Epithelial cell of alveolus of lung (primary cell): Measurements from ENCODE around the gene DESI2. TPM values are rescaled to one million over a fixed set of nuclear protein-coding genes. Genes with fewer than 3 reads are reported as not detected.

ENCODE experiments used
- total RNA-seq: library from RNA; depleted of rRNA; stranded (reverse); fragments of >200 nt; gene quantifications from 2 replicates; pipeline ENCODE4 v1.2.1, GENCODE V29; 2015

Gene DESI2
- 47.3 and 48.5 TPM in 2 replicates for total RNA-seq

GRCh38 chr1:244652623-244653438 lies at the start of gene DESI2:
Gene DESI2, plus strand, starts transcription at chr1:244653126. Its CDS starts 188 bp downstream, at chr1:244653314.

Other genes with a start within 250 kb of the DESI2 start
- 18.5 and 34.9 TPM in 2 replicates for gene ADSS2, start 201.2 kb upstream of the DESI2 start, total RNA-seq
- 0.13 TPM in 1 of 2 replicates, not detected in the other for gene CATSPERE, start 191.9 kb upstream of the DESI2 start, total RNA-seq
- 9.3 and 17.7 TPM in 2 replicates for gene COX20, start 182.5 kb downstream of the DESI2 start, total RNA-seq
- 239 and 242 TPM in 2 replicates for gene HNRNPU, start 211.4 kb downstream of the DESI2 start, total RNA-seq